Esophagus (tissue), 2 donors: ENCODE measurements around the gene FASTKD2. TPM values are rescaled to one million over a fixed set of nuclear protein-coding genes. Genes with fewer than 3 reads are reported as not detected.

Experiments
- H3K27ac ChIP-seq, 2 donors: one replicate each; pipeline ENCODE4 v1.5.1; 2013; ENCODE audit warnings: low read depth in 2 of 2, mild to moderate bottlenecking in 2 of 2, inconsistent platforms in 1 of 2, low read length in 1 of 2, moderate library complexity in 1 of 2
- H3K27me3 ChIP-seq, 2 donors: one replicate each; pipeline ENCODE4 v1.6.1; 2013; ENCODE audit warnings: low read length in 2 of 2, control low read depth in 1 of 2, mild to moderate bottlenecking in 1 of 2; ENCODE audit not compliant: insufficient read depth in 2 of 2, control insufficient read depth in 1 of 2
- H3K36me3 ChIP-seq, 2 donors: one replicate each; pipeline ENCODE4 v1.6.1; 2013; ENCODE audit warnings: low read length in 1 of 2; ENCODE audit not compliant: control insufficient read depth in 2 of 2, insufficient read depth in 2 of 2
- H3K4me1 ChIP-seq, 2 donors: one replicate each; pipeline ENCODE4 v1.6.1; 2013; ENCODE audit warnings: low read length in 1 of 2; ENCODE audit not compliant: control insufficient read depth in 2 of 2, insufficient read depth in 2 of 2
- H3K4me3 ChIP-seq, 2 donors: one replicate each; pipeline ENCODE4 v1.5.1; 2013; ENCODE audit warnings: low read length in 2 of 2, mild to moderate bottlenecking in 2 of 2, low read depth in 1 of 2, moderate library complexity in 1 of 2
- H3K9me3 ChIP-seq, 2 donors: one replicate each; pipeline ENCODE4 v1.6.1; 2013; ENCODE audit warnings: mild to moderate bottlenecking in 2 of 2, low read depth in 1 of 2, low read length in 1 of 2, moderate library complexity in 1 of 2; ENCODE audit not compliant: control insufficient read depth in 2 of 2, insufficient read depth in 1 of 2
- WGBS, 2 donors: extraction: QIAGEN DNeasy Blood & Tissue Kit; methylation state at CpG; one replicate each; pipeline ENCODE4 v1.1.7; 2013; 5-methylcytosine and 5-hydroxymethylcytosine counted together
- polyA plus RNA-seq, 2 donors: library from polyadenylated mRNA; stranded (reverse); fragments of 200-250 nt; gene quantifications; one replicate each; pipeline ENCODE4 v1.2.3, GENCODE V29; 2013
- donor health status: healthy with polysubstance abuse.
- donor health status: Bipolar disorder and iron deficiency.

The FASTKD2 gene
- polyA plus RNA-seq, 2 donors, result 7.3 to 16.7 TPM

DNA sequence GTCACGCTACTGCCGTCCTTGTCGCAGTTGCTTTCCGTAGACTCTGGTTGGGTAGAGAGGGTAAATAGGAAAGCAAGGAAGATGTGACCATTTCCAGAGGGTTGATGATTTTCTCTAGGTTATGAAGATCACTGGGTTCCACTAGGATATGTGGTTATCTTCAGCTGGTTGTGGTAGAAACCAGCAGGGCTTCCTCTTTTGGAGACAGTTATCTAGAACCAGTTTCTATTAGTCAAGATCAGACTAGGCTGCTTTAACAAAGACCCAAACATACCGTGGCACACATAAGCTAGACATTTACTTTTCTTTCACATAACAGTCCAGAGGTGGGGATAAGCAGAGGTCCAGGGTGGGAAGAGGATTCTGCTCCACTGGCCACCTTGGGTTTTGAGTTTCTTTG, 59.6 kb downstream of the FASTKD2 start:
- H3K4me1 ChIP-seq, result no peaks in the 10 kb centered on the region
- no peaks in the 10 kb centered on the region for H3K36me3 ChIP-seq
- no peaks in the 10 kb centered on the region for H3K27me3 ChIP-seq
- no peak overlapping the region for H3K4me3 ChIP-seq
- WGBS, 2 donors, result 94% methylated on average over 5 of the region's 5 CpGs
- H3K27ac ChIP-seq, result no peak overlapping the region
- no peaks in the 10 kb centered on the region for H3K9me3 ChIP-seq

DNA sequence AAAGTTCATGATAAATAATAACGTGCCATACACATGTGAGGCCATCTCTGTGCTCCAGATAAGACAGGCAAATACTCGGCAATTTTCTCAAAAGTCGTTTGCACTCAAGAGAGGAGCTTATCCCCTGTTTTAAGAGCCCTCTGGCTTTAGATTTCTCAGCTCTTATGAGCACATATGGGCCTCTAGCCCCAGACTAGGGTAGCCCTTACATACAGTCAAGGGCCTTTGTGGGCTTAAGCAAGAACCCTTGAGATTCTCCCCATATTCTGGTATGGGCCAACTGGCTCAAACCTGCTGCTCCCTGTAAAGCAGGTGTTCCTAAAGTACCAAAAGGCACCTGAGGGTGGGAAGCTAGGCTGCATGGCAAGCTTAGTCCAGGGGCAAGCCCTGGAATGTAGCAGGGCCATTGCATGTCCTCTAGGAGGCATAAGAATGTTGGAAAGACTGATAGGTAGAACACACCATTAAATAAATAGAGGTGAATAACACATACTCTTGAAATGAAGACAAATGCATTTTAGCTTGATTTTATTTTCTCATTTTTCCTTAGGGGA, 66.1 kb downstream of the FASTKD2 start:
- WGBS, 2 donors, result 86 to 91% methylated on average over 3 of the region's 3 CpGs
- Histone ChIP-seq H3K27me3 (no peaks in the 10 kb centered on the region), H3K4me1 (peaks cover 0 to 3% of the 10 kb centered on the region in 2 donors), H3K27ac (no peak overlapping the region), H3K9me3 (peaks cover 3 to 5% of the 10 kb centered on the region in 2 donors), H3K36me3 (no peaks in the 10 kb centered on the region), H3K4me3 (no peak overlapping the region)

DNA sequence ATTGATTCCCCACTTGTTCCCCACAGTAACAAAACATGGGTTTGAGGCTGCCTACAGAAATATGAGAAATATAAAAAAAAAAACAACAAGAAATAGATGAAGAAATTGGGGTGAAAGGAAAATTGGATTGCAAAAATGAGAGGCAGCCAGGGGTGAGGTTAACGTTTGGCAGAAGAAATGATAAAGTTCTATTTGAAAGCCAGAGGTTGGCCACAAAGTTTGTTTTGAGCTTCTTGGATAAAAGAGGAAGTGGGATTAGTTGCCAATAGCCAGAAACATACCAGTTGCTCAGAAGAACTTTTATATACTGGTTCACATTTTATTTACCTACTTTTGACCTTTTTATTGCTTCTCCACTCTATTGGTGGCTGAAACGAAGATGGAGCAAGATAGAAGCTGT, 67.5 kb downstream of the FASTKD2 start:
- Histone ChIP-seq H3K36me3 (no peaks in the 10 kb centered on the region), H3K27me3 (no peaks in the 10 kb centered on the region), H3K9me3 (peaks cover 3 to 5% of the 10 kb centered on the region in 2 donors), H3K27ac (no peak overlapping the region), H3K4me3 (no peak overlapping the region), H3K4me1 (peaks cover 0 to 3% of the 10 kb centered on the region in 2 donors)
- WGBS, 2 donors, result 27 to 48% methylated on average over 2 of the region's 2 CpGs

DNA sequence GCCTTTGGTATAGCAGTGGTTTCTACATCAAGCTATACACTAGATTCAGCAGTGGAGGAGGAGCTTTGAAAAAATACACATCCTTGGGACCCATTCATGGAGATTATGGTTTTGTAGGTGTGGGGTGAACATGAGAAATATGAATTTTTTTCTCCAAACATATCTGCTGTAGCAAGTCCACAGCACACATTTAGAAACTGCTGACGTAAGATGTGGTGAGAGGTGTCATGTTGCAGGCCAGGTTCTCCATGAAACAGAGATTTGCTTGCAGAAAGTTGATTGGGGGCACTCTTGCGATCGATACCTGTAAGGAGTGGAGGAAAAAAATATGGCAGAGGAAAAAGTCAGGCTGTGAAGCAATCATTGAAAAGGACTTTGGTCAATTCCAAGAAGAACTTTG, 67.9 kb downstream of the FASTKD2 start:
- WGBS, 2 donors, result 94 to 96% methylated on average over 3 of the region's 3 CpGs
- H3K4me3 ChIP-seq, result no peak overlapping the region
- H3K4me1 ChIP-seq, result peaks cover 0 to 3% of the 10 kb centered on the region in 2 donors
- H3K27ac ChIP-seq, result no peak overlapping the region
- no peaks in the 10 kb centered on the region for H3K36me3 ChIP-seq
- peaks cover 3 to 5% of the 10 kb centered on the region in 2 donors for H3K9me3 ChIP-seq
- H3K27me3 ChIP-seq, result no peaks in the 10 kb centered on the region

DNA sequence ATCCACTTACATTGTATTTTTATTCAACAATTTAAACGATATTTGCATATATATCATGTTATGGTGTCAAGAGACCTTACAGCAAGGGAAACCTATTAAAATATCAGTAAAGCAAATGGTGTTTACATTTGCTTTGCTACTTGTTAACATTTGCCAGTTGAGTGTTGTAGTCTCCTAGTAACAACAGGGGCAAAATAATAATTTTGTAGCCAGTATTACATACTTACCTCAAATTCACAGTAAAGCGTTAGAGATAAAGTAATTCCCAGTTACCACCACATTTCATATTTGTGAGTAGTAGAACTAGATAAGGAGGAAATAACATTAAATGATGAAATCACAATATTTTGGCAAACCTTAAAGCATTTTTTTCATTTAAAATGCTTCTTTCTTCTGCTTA, 71.3 kb downstream of the FASTKD2 start:
- WGBS, 2 donors, result 78 to 79% methylated on average over 2 of the region's 2 CpGs
- peaks cover 3 to 5% of the 10 kb centered on the region in 2 donors for H3K9me3 ChIP-seq
- no peaks in the 10 kb centered on the region for H3K4me1 ChIP-seq

DNA sequence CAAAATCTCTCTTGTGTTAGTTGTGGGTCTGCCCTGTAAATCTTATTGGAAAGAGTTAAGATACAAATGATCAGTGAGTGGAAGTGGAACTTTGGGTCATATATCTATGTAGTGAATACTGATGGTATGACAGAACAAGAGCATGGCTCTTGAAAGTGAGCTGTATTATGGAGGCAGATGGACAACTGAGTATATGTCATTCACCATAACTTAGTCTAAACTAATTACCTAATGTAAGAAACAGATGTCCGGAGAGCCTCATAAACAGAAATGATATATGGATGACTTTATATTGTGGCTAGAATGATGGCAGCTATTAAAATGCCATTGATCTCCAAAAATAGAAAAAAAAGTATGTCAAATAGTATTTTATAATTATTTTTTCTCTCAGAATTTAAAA, 72.4 kb downstream of the FASTKD2 start:
- no peaks in the 10 kb centered on the region for H3K36me3 ChIP-seq
- no peak overlapping the region for H3K27ac ChIP-seq
- no peak overlapping the region for H3K4me3 ChIP-seq
- no peaks in the 10 kb centered on the region for H3K4me1 ChIP-seq
- H3K9me3 ChIP-seq, result peaks cover 3 to 5% of the 10 kb centered on the region in 2 donors
- WGBS, 2 donors, result 74 to 78% methylated on average over 1 of the region's 1 CpG
- no peaks in the 10 kb centered on the region for H3K27me3 ChIP-seq

More for the DNA sequence above, 71.3 kb downstream of the FASTKD2 start:
- Histone ChIP-seq H3K4me3 (no peak overlapping the region), H3K36me3 (no peaks in the 10 kb centered on the region), H3K27me3 (no peaks in the 10 kb centered on the region), H3K27ac (no peak overlapping the region)

DNA sequence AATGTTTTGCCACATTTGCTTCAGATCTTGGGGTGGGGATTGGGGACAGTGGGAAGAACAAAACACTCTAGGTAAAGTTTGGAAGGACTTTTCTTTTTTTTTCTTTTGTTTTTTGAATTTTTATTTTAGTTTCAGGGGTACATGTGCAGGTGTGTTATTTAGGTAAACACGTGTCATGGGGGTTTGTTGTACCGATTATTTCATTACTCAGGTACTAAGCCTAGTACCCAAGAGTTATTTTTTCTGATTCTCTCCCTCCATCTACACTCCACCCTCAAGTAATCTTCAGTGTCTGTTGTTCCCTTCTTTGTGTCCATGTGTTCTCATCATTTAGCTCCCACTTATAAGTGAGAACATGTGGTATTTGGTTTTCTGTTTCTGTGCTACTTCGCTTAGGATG, 73.3 kb downstream of the FASTKD2 start:
- WGBS, 2 donors, result 87 to 89% methylated on average over 3 of the region's 3 CpGs
- no peaks in the 10 kb centered on the region for H3K4me1 ChIP-seq
- peaks cover 3 to 5% of the 10 kb centered on the region in 2 donors for H3K9me3 ChIP-seq
- no peaks in the 10 kb centered on the region for H3K27me3 ChIP-seq
- H3K27ac ChIP-seq, result no peak overlapping the region
- H3K36me3 ChIP-seq, result no peaks in the 10 kb centered on the region
- no peak overlapping the region for H3K4me3 ChIP-seq

DNA sequence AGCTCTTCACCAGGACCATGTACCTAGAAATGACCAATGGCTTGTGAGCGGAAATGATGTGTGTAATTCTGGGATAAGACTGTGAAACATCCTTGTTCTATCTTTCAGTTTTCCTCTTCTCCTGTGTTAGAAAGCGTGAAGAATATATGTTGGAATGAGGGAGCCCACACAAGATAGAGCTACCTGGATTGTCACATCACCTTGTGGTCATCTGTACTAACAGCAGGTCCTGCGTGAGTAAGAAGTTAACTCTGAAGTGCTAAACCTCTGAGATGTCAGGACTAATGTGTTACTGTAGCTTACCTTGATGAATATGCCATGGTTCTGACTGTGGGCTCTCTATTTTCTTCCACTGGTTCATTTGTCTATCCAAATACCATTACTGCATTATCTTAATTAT, 75.6 kb downstream of the FASTKD2 start:
- WGBS, 2 donors, result 97 to 100% methylated on average over 3 of the region's 3 CpGs
- Histone ChIP-seq H3K36me3 (no peaks in the 10 kb centered on the region), H3K4me1 (no peaks in the 10 kb centered on the region), H3K4me3 (no peak overlapping the region), H3K9me3 (no peaks in the 10 kb centered on the region), H3K27ac (no peak overlapping the region), H3K27me3 (no peaks in the 10 kb centered on the region)

Other genes starting within 250 kb of the FASTKD2 start
- gene FAM237A, start 123.1 kb upstream of the FASTKD2 start, polyA plus RNA-seq, result not detected
- not detected for gene DYTN, start 47.2 kb upstream of the FASTKD2 start, polyA plus RNA-seq
- gene MDH1B, start 278 bp upstream of the FASTKD2 start, polyA plus RNA-seq, result under 1 TPM; 0.31 to 0.51 TPM
- gene CPO, start 173.9 kb downstream of the FASTKD2 start, polyA plus RNA-seq, result under 1 TPM; 0.06 to 0.15 TPM